ENCODE results near the gene ADM.

Gene ADM

GRCh38 chr11:10268746-10269488 is 36.0 kb upstream of the ADM start:
- H3K79me2 ChIP-seq (ENCODE audit: control insufficient read depth, insufficient read depth, low read length, poor library complexity): no peaks in the 10 kb centered on the region
- H3K79me1 ChIP-seq (ENCODE audit: low read length): no peaks in the 10 kb centered on the region
- no peak overlapping the region for H2BK5ac ChIP-seq (ENCODE audit: low read depth, low read length, poor library complexity)
- no peak overlapping the region for H3K14ac ChIP-seq (ENCODE audit: low read length)
- no peak overlapping the region for H3K18ac ChIP-seq (ENCODE audit: low read length)
- H2AK5ac ChIP-seq (ENCODE audit: low read length): no peak overlapping the region
- peak in 1 of 2 donors; percentile 37 for DNase-seq
- no peak overlapping the region for H4K8ac ChIP-seq (ENCODE audit: low read depth, low read length)
- no peaks in the 10 kb centered on the region for H3K4me1 ChIP-seq (ENCODE audit: control insufficient read depth in 1 of 2, insufficient read depth in 2 of 2, low read length in 2 of 2)
- H3K4ac ChIP-seq (ENCODE audit: low read depth, low read length): no peak overlapping the region
- H3K4me3 ChIP-seq (ENCODE audit: low read depth, low read length): no peak overlapping the region
- H2BK120ac ChIP-seq (ENCODE audit: insufficient read depth, low read length, poor library complexity): no peak overlapping the region
- no peak overlapping the region for H3K4me2 ChIP-seq (ENCODE audit: low read length)
- H4K12ac ChIP-seq (ENCODE audit: low read depth, low read length): no peak overlapping the region
- WGBS (ENCODE audit: extremely low coverage, insufficient coverage, insufficient read length): no CpG with 5 or more reads among the region's 5 CpGs
- H3K9me3 ChIP-seq (ENCODE audit: insufficient read depth, low read depth, low read length): no peaks in the 10 kb centered on the region
- no peak overlapping the region for H3K27ac ChIP-seq (ENCODE audit: low read depth, low read length)
- no peak overlapping the region for H2BK12ac ChIP-seq (ENCODE audit: low read length)
- no peak overlapping the region for H3K23ac ChIP-seq (ENCODE audit: low read length)
- H3K36me3 ChIP-seq (ENCODE audit: control insufficient read depth in 1 of 2, insufficient read depth in 2 of 2, low read length in 2 of 2): no peaks in the 10 kb centered on the region
- no peak overlapping the region for H2AFZ ChIP-seq (ENCODE audit: insufficient read depth, low read length, poor library complexity)
- H3K27me3 ChIP-seq (ENCODE audit: insufficient read depth, low read length): no peaks in the 10 kb centered on the region
- H4K91ac ChIP-seq (ENCODE audit: low read depth, low read length): no peak overlapping the region
- no peak overlapping the region for H3K9ac ChIP-seq (ENCODE audit: low read length)

DNA sequence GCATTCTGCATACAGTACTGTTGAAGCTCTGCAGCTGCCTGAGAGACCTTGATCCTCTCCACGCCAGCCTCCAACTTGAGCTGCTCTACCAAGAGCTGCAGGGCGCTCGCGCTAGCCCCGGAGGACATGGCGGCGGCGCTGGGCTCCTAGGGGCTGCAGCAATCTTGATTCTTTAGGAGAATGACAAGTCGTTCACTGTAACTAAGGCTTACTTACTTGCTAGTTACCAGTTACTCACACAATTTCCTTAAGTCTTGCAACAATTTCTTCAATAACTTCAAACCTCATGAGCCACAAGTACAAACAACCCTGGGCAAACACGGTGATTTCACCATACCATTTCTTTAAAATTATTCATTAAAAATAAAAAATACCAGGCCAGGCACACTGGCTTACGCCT is 32.7 kb upstream of the ADM start:
- H3K27me3 ChIP-seq (ENCODE audit: insufficient read depth, low read length): no peaks in the 10 kb centered on the region
- WGBS (ENCODE audit: extremely low coverage, insufficient coverage, insufficient read length): no CpG with 5 or more reads among the region's 11 CpGs
- no peak overlapping the region for H3K23ac ChIP-seq (ENCODE audit: low read length)

GRCh38 chr11:10273738-10274137 is 31.1 kb upstream of the ADM start:
- Histone ChIP-seq H3K79me2 (ENCODE audit: control insufficient read depth, insufficient read depth, low read length, poor library complexity) (no peaks in the 10 kb centered on the region), H3K27me3 (ENCODE audit: insufficient read depth, low read length) (no peaks in the 10 kb centered on the region), H3K4ac (ENCODE audit: low read depth, low read length) (no peak overlapping the region), H3K14ac (ENCODE audit: low read length) (no peak overlapping the region), H3K9ac (ENCODE audit: low read length) (no peak overlapping the region), H3K36me3 (ENCODE audit: control insufficient read depth in 1 of 2, insufficient read depth in 2 of 2, low read length in 2 of 2) (no peaks in the 10 kb centered on the region), H4K8ac (ENCODE audit: low read depth, low read length) (no peak overlapping the region), H2AFZ (ENCODE audit: insufficient read depth, low read length, poor library complexity) (no peak overlapping the region), H3K18ac (ENCODE audit: low read length) (no peak overlapping the region), H4K91ac (ENCODE audit: low read depth, low read length) (no peak overlapping the region), H3K4me2 (ENCODE audit: low read length) (no peak overlapping the region), H2BK5ac (ENCODE audit: low read depth, low read length, poor library complexity) (no peak overlapping the region), H3K9me3 (ENCODE audit: insufficient read depth, low read depth, low read length) (no peaks in the 10 kb centered on the region), H3K4me3 (ENCODE audit: low read depth, low read length) (no peak overlapping the region), H4K12ac (ENCODE audit: low read depth, low read length) (no peak overlapping the region), H2BK120ac (ENCODE audit: insufficient read depth, low read length, poor library complexity) (no peak overlapping the region), H2AK5ac (ENCODE audit: low read length) (no peak overlapping the region), H3K23ac (ENCODE audit: low read length) (no peak overlapping the region), H3K27ac (ENCODE audit: low read depth, low read length) (no peak overlapping the region), H2BK12ac (ENCODE audit: low read length) (no peak overlapping the region), H3K4me1 (ENCODE audit: control insufficient read depth in 1 of 2, insufficient read depth in 2 of 2, low read length in 2 of 2) (no peaks in the 10 kb centered on the region), H3K79me1 (ENCODE audit: low read length) (no peaks in the 10 kb centered on the region)
- DNase-seq: no peak

More for the DNA sequence above, 32.7 kb upstream of the ADM start:
- no peak overlapping the region for H4K91ac ChIP-seq (ENCODE audit: low read depth, low read length)
- H2AFZ ChIP-seq (ENCODE audit: insufficient read depth, low read length, poor library complexity): no peak overlapping the region
- H3K9me3 ChIP-seq (ENCODE audit: insufficient read depth, low read depth, low read length): no peaks in the 10 kb centered on the region
- H3K14ac ChIP-seq (ENCODE audit: low read length): no peak overlapping the region
- H3K9ac ChIP-seq (ENCODE audit: low read length): no peak overlapping the region
- no peak overlapping the region for H3K4ac ChIP-seq (ENCODE audit: low read depth, low read length)
- no peak for DNase-seq
- H3K4me2 ChIP-seq (ENCODE audit: low read length): no peak overlapping the region
- H3K79me2 ChIP-seq (ENCODE audit: control insufficient read depth, insufficient read depth, low read length, poor library complexity): no peaks in the 10 kb centered on the region
- H2BK120ac ChIP-seq (ENCODE audit: insufficient read depth, low read length, poor library complexity): no peak overlapping the region
- H3K79me1 ChIP-seq (ENCODE audit: low read length): no peaks in the 10 kb centered on the region
- H3K36me3 ChIP-seq (ENCODE audit: control insufficient read depth in 1 of 2, insufficient read depth in 2 of 2, low read length in 2 of 2): no peaks in the 10 kb centered on the region
- no peak overlapping the region for H3K4me3 ChIP-seq (ENCODE audit: low read depth, low read length)
- H4K8ac ChIP-seq (ENCODE audit: low read depth, low read length): no peak overlapping the region
- no peak overlapping the region for H3K27ac ChIP-seq (ENCODE audit: low read depth, low read length)
- H2AK5ac ChIP-seq (ENCODE audit: low read length): no peak overlapping the region
- no peak overlapping the region for H2BK12ac ChIP-seq (ENCODE audit: low read length)
- no peak overlapping the region for H2BK5ac ChIP-seq (ENCODE audit: low read depth, low read length, poor library complexity)
- H3K4me1 ChIP-seq (ENCODE audit: control insufficient read depth in 1 of 2, insufficient read depth in 2 of 2, low read length in 2 of 2): no peaks in the 10 kb centered on the region
- H4K12ac ChIP-seq (ENCODE audit: low read depth, low read length): no peak overlapping the region
- no peak overlapping the region for H3K18ac ChIP-seq (ENCODE audit: low read length)

- Histone ChIP-seq H2AFZ (ENCODE audit: insufficient read depth, low read length, poor library complexity) (no peak overlapping the region), H3K14ac (ENCODE audit: low read length) (no peak overlapping the region), H2BK12ac (ENCODE audit: low read length) (no peak overlapping the region), H2BK120ac (ENCODE audit: insufficient read depth, low read length, poor library complexity) (no peak overlapping the region), H3K27me3 (ENCODE audit: insufficient read depth, low read length) (no peaks in the 10 kb centered on the region), H3K27ac (ENCODE audit: low read depth, low read length) (no peak overlapping the region), H3K4me2 (ENCODE audit: low read length) (no peak overlapping the region), H3K36me3 (ENCODE audit: control insufficient read depth in 1 of 2, insufficient read depth in 2 of 2, low read length in 2 of 2) (no peaks in the 10 kb centered on the region), H3K9ac (ENCODE audit: low read length) (no peak overlapping the region), H3K4ac (ENCODE audit: low read depth, low read length) (no peak overlapping the region), H3K4me1 (ENCODE audit: control insufficient read depth in 1 of 2, insufficient read depth in 2 of 2, low read length in 2 of 2) (no peaks in the 10 kb centered on the region), H2AK5ac (ENCODE audit: low read length) (no peak overlapping the region), H4K91ac (ENCODE audit: low read depth, low read length) (no peak overlapping the region), H2BK5ac (ENCODE audit: low read depth, low read length, poor library complexity) (no peak overlapping the region), H3K79me2 (ENCODE audit: control insufficient read depth, insufficient read depth, low read length, poor library complexity) (no peaks in the 10 kb centered on the region), H3K9me3 (ENCODE audit: insufficient read depth, low read depth, low read length) (no peaks in the 10 kb centered on the region), H4K12ac (ENCODE audit: low read depth, low read length) (no peak overlapping the region), H3K23ac (ENCODE audit: low read length) (no peak overlapping the region), H3K4me3 (ENCODE audit: low read depth, low read length) (no peak overlapping the region), H4K8ac (ENCODE audit: low read depth, low read length) (no peak overlapping the region), H3K79me1 (ENCODE audit: low read length) (no peaks in the 10 kb centered on the region), H3K18ac (ENCODE audit: low read length) (no peak overlapping the region)
- WGBS (ENCODE audit: extremely low coverage, insufficient coverage, insufficient read length): no CpG with 5 or more reads among the region's 1 CpG
- peak; percentile 62 to 91 for DNase-seq
Observed at GRCh38 chr11:10274726-10275125, 30.1 kb upstream of the ADM start.

All from trophoblast cell (in vitro differentiated cells and primary cell).